Measurements from ENCODE around the gene ROCK1.

ROCK1 gene

DNA sequence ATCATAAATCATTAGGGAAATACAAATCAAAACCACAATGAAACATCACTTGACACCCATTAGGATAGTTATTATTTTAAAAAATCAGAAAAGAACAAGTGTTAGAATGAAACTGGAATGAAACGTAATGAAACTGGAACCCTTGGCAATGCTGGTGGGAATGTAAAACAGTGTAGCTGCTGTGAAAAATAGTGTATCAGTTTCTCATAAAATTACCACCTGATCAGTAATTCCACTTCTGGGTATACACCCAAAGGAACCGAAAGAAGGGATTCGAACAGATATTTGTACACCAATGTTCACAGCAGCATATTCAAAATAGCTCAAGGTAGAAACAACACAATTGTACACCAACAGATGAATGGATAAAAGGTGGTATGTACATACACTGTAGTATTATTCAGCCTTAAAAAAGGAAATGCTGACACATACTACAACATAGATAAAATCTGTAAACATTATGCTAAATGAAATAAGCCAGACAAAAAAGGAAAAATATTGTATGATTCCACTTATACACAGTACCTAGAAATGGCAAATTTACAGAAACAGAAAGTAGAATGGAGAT lies 27.0 kb downstream of the ROCK1 start:
- Mint-ChIP-seq H3K9me3 (peaks cover 12% of the 10 kb centered on the region), H3K27me3 (no peaks in the 10 kb centered on the region), H3K27ac (no peak overlapping the region), H3K4me3 (no peak overlapping the region), H3K4me1 (peaks cover 25% of the 10 kb centered on the region), H3K36me3 (peaks cover 19% of the 10 kb centered on the region)
- CTCF ChIA-PET: no interaction called here
- DNase-seq: no peak

DNA sequence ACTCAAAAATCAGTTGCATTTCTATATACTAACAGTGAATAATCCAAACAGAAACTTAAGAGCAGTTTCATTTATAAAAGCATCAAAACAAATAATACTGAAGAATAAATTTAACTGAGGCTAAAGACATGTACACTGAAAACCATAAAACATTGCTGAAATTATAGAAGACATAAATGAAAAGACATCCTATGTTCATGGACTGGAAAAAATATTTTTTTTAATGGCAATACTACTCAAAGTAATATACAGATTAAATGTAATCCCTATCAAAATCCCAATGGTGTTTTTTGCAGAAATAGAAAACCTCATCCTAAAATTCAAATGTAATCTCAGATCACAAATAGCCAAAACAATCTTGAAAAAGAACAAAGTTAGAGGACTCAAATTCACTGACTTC lies 28.6 kb downstream of the ROCK1 start:
- Mint-ChIP-seq H3K36me3 (peaks cover 19% of the 10 kb centered on the region), H3K27ac (no peak overlapping the region), H3K4me1 (peaks cover 30% of the 10 kb centered on the region), H3K9me3 (peaks cover 12% of the 10 kb centered on the region), H3K27me3 (no peaks in the 10 kb centered on the region), H3K4me3 (no peak overlapping the region)
- CTCF ChIA-PET: no interaction called here
- no peak for DNase-seq

DNA sequence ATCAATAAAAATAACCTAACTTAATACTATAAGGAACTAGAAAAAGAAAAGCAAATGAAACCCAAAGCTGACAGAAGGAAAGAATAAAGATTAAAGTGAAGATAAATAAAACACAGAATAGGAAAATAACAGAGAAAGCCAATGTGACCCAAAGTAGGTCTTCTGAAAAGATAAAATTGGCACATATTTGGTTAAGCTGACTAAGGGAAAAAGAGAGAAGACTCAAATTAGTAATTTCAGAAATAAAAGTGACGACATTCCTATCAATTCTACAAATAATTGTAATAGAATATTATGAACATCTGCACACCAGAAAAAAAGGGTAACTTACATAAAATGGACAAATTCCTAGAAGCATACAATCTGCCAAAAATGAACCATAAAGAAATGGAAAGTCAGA lies 30.2 kb downstream of the ROCK1 start:
- CTCF ChIA-PET: no interaction called here
- Mint-ChIP-seq H3K36me3 (peaks cover 12% of the 10 kb centered on the region), H3K4me3 (no peak overlapping the region), H3K27ac (no peak overlapping the region), H3K27me3 (no peaks in the 10 kb centered on the region), H3K9me3 (peaks cover 7% of the 10 kb centered on the region), H3K4me1 (peaks cover 22% of the 10 kb centered on the region)
- DNase-seq: no peak

DNA sequence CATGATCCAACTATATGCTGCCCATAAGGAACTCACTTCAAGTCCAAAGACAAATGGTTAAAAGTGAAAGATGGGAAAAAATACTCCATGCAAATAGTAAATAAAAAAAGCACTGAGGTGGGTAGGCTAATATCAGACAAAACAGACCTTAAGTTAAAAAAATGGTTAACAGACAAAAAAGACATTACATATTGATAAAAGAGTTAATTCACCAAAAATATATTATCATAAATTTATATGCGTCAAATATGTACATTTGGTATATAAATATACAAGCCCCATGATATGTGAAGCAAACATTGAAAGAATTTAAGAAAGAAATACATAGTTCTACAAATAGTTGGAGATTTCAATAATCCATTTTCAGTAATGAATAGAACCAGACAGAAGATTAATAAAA lies 31.0 kb downstream of the ROCK1 start:
- DNase-seq: no peak
- peaks cover 12% of the 10 kb centered on the region for H3K36me3 Mint-ChIP-seq
- CTCF ChIA-PET: no interaction called here
- H3K9me3 Mint-ChIP-seq: peaks cover 7% of the 10 kb centered on the region
- H3K4me1 Mint-ChIP-seq: peaks cover 22% of the 10 kb centered on the region
- H3K27ac Mint-ChIP-seq: no peak overlapping the region
- no peak overlapping the region for H3K4me3 Mint-ChIP-seq
- no peaks in the 10 kb centered on the region for H3K27me3 Mint-ChIP-seq

DNA sequence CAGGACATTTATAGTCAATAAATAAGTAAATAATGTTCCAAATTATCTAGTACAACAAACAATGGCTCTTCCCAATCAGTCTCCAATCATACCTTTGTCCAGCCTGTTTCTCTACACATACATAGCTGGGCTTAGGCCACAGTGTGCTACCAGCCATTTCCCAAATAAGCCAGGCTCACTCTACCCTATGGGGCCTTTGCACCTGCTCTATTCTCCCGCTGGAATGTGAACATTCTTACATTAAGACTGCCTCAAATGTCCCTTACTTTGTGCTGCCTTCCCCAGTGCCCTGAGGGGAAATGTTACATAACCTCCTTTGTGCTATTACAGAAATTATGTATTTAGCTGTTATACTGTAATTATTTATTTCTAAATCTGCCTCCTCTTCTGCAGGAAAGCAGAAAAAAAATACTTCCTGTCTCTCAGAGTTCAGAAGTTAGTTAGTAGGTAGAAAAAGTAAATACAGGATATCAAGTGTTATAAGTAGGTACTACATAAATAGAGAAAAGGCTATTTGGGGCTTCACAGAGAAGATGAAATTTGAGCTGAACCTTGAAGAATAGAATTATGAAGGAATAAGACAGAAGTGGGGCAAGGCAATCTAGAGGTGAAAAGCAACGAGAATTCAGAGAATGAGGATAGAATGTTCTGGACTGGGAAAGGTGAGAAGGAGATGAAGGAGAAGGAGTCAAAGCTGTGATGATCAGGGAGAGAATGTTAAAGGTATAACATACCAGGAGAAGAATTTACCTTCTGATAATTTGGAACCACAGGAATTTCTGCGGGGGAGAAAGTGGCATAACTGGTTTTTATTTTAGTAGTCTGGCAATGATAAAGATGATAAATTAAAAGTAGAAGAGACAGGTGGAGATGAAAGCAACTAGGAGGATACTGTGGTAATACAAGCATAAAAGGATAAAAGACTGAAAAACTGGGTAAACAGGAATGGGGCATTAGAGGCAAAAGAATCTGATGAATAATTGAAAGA lies 37.0 kb downstream of the ROCK1 start:
- Mint-ChIP-seq H3K9me3 (no peaks in the 10 kb centered on the region), H3K4me3 (no peak overlapping the region), H3K27ac (peak overlapping the region; percentile 16), H3K4me1 (peaks cover 31% of the 10 kb centered on the region), H3K27me3 (no peaks in the 10 kb centered on the region), H3K36me3 (peaks cover 3% of the 10 kb centered on the region)
- CTCF ChIA-PET: no interaction called here
- DNase-seq: no peak

DNA sequence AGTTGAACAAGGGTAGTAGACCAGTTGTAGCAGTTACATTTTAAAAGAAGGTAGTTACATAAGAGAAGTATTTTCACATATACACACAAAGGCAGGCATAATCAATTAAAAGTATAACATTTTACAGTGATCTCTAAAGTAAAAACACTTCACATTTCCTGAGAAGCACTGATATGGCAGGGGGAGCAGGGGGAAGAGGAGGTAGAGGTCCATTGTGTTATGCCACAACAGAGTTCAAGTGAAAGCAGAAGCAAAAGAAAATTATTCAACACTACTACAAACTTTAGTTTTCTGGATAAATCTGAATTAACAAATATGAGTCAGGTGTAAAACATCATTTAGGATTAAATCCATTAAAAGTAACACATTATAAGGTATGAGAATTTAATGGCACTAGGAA lies 38.4 kb downstream of the ROCK1 start:
- no peaks in the 10 kb centered on the region for H3K27me3 Mint-ChIP-seq
- peaks cover 8% of the 10 kb centered on the region for H3K36me3 Mint-ChIP-seq
- CTCF ChIA-PET: no interaction called here
- no peak for DNase-seq
- H3K4me3 Mint-ChIP-seq: no peak overlapping the region
- no peaks in the 10 kb centered on the region for H3K9me3 Mint-ChIP-seq
- H3K4me1 Mint-ChIP-seq: peaks cover 26% of the 10 kb centered on the region
- H3K27ac Mint-ChIP-seq: no peak overlapping the region

DNA sequence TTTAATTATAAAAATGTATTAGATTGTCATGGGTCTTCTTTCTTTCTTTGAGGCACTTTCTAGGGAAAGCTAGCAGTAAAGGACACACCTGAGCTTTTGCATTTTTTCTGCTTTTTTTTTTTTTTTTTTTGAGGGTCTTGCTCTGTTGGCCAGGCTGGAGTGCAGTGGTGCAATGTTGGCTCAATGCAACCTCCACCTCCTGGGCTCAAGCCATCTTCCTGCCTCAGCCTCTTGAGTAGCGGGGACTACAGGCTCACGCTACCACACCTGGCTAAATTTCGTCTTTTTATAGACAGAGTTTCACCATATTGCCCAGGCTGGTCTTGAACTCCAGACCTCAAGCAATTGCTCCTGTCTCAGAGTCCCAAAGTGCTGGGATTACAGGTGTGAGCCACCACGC lies 40.5 kb downstream of the ROCK1 start:
- H3K4me1 Mint-ChIP-seq: peaks cover 26% of the 10 kb centered on the region
- peaks cover 9% of the 10 kb centered on the region for H3K36me3 Mint-ChIP-seq
- no peak overlapping the region for H3K4me3 Mint-ChIP-seq
- CTCF ChIA-PET: interaction anchor here (0.6 kb wide), 1 partner anchor 18 kb away, joined by 3 read pairs; no protein-coding TSS in a partner anchor
- no peaks in the 10 kb centered on the region for H3K27me3 Mint-ChIP-seq
- no peak for DNase-seq
- H3K27ac Mint-ChIP-seq: no peak overlapping the region
- H3K9me3 Mint-ChIP-seq: no peaks in the 10 kb centered on the region

DNA sequence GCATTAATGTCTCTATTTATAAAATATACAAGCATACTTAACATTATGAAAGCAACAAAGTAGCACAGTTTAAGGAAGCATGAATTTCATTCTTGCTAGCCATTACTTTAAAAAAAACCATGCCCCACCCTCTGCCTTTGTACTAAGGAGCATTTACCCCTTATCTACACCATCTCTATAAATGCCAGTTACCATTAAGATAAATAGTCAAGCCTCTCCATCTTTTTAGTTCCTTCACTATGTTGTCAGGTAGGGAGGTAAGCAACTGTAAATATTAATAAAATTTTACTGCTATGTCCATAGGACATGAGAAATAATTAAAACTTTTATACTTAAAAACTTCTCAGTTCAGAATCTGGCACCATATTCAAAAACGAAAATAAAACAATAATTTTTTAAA lies 42.1 kb downstream of the ROCK1 start:
- Mint-ChIP-seq H3K27ac (no peak overlapping the region), H3K4me3 (no peak overlapping the region), H3K36me3 (peaks cover 9% of the 10 kb centered on the region), H3K4me1 (peaks cover 12% of the 10 kb centered on the region), H3K9me3 (no peaks in the 10 kb centered on the region), H3K27me3 (no peaks in the 10 kb centered on the region)
- CTCF ChIA-PET: no interaction called here
- DNase-seq: no peak

DNA sequence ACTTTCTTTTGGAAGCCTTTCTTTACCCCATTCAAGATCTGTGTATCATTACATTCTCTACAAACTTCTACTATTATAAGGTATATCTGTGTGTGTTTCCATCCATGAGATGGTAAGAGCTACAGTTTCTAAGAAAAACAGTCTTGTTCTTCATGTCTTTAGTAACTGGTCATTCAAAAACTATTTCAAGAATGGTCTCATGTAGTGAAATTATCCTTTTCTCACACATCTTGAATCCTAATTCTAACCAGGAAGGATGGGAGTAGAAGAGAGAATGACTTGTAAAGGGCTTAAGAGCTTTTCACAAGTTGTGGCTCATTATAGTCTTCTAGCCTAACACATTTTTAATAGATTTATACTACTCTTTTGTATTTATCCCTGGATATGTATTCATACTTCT lies 47.3 kb downstream of the ROCK1 start:
- no peaks in the 10 kb centered on the region for H3K4me1 Mint-ChIP-seq
- peaks cover 25% of the 10 kb centered on the region for H3K36me3 Mint-ChIP-seq
- H3K27me3 Mint-ChIP-seq: no peaks in the 10 kb centered on the region
- H3K9me3 Mint-ChIP-seq: no peaks in the 10 kb centered on the region
- no peak overlapping the region for H3K27ac Mint-ChIP-seq
- CTCF ChIA-PET: no interaction called here
- DNase-seq: no peak
- no peak overlapping the region for H3K4me3 Mint-ChIP-seq

DNA sequence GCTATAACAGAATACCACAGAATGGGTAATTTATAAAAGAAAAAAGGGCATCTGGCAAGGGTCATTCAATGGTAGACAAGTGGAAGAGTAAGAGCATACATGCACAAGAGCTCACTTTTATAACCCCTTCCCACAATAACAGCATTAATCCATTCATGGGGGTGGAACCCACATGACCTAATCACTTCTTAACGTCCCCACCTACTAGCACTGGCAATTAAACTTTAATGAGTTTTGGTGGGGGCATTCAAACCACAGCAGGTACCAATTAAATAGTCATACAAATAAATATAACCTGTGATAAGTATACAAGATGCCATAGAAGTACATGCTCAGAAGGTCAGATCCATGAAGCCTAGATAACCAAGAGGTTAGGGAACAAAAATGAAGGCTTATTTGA lies 48.6 kb downstream of the ROCK1 start:
- no peak overlapping the region for H3K4me3 Mint-ChIP-seq
- peaks cover 21% of the 10 kb centered on the region for H3K36me3 Mint-ChIP-seq
- no peak for DNase-seq
- H3K9me3 Mint-ChIP-seq: no peaks in the 10 kb centered on the region
- CTCF ChIA-PET: no interaction called here
- no peaks in the 10 kb centered on the region for H3K27me3 Mint-ChIP-seq
- no peaks in the 10 kb centered on the region for H3K4me1 Mint-ChIP-seq
- H3K27ac Mint-ChIP-seq: no peak overlapping the region

DNA sequence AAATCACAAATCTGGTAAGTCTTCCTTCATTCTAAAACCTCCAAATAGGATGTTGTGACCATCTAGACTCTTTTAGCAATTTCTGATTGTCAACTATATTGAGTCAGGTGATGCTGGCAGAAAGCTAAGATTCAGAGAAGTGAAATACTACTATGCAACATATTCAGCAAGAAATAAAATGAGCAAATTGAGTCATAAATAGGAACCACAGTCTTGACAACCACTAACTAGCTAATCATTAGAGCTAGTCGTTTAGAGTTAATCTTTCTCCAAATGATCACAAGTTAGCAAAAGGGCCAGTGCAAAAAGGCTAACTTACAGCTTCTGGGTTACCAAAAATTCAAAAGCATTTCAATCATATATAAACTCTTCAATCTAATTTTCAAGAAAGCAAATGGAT lies 54.5 kb downstream of the ROCK1 start:
- CTCF ChIA-PET: no interaction called here
- no peak overlapping the region for H3K4me3 Mint-ChIP-seq
- H3K27me3 Mint-ChIP-seq: no peaks in the 10 kb centered on the region
- H3K27ac Mint-ChIP-seq: no peak overlapping the region
- no peaks in the 10 kb centered on the region for H3K4me1 Mint-ChIP-seq
- H3K36me3 Mint-ChIP-seq: peaks cover 15% of the 10 kb centered on the region
- H3K9me3 Mint-ChIP-seq: no peaks in the 10 kb centered on the region
- no peak for DNase-seq

DNA sequence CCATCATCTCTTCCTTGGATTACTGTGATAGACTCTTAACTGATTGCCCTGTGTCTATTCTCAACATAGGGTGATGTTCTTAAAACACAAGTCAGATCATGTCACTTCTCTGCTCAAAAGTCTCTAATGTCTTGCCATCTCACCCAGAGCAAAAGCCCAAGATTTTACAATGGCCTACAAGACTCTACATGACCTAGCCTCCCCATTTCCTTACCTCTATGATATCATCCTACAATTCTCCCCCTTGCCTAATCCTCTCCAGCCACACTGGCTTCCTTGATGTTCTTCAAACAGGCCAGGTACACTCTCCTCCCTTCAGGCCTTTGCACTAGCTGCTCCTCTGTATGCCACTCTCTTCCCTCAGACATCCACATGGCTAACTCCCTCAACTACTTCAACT lies 55.1 kb downstream of the ROCK1 start:
- no peaks in the 10 kb centered on the region for H3K27me3 Mint-ChIP-seq
- no peak for DNase-seq
- no peaks in the 10 kb centered on the region for H3K9me3 Mint-ChIP-seq
- no peaks in the 10 kb centered on the region for H3K4me1 Mint-ChIP-seq
- H3K27ac Mint-ChIP-seq: no peak overlapping the region
- CTCF ChIA-PET: no interaction called here
- H3K4me3 Mint-ChIP-seq: no peak overlapping the region
- H3K36me3 Mint-ChIP-seq: peaks cover 10% of the 10 kb centered on the region

DNA sequence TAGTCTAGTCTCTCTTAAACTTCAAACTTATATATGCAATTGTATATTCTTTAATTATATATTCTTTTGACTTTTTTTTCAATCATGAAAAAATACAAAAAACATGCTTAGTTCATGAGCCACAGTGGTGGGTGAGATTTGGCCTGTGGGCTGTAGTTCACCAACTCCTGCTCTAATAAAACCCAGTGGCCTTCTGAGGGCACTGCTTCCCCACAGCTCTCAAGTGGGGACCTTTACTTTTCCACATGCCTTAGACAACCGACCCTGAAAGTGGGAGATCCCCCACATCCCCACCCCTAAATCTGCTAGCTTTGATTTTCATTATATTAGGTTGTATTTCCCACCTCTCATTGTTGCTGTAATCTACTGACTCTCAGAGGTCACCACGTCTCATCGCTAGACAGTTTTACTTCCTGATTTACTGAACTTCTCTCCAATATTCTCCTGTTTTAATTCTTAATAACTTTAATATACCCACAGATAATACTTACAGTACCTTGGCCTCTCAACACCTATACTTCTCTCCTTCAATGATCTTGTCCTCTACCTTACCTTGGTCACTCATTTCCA lies 57.3 kb downstream of the ROCK1 start:
- Mint-ChIP-seq H3K4me3 (no peak overlapping the region), H3K27me3 (no peaks in the 10 kb centered on the region), H3K4me1 (peaks cover 4% of the 10 kb centered on the region), H3K27ac (no peak overlapping the region), H3K9me3 (no peaks in the 10 kb centered on the region), H3K36me3 (peaks cover 5% of the 10 kb centered on the region)
- CTCF ChIA-PET: interaction anchor here (0.6 kb wide), 1 partner anchor 134 kb away, joined by 3 read pairs; no protein-coding TSS in a partner anchor
- no peak for DNase-seq

DNA sequence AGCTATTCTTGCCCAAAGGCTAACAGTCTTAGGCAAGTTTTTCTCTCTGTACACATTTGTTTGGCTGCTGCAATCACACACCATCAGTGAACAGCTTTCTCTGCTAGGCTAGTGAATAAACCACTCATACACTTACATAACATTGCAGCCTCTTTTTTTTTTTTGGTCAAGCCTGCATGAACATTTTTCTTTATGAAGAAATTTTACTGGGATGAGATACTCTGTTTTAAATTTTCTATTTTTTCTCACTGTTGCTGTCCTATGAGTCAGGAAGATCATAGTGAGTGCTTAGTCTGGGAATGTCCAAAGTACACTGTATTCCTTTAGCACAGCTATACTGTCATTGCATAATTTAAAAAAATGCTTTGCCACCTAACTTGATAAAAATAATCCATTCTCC lies 58.5 kb downstream of the ROCK1 start:
- no peak overlapping the region for H3K27ac Mint-ChIP-seq
- no peaks in the 10 kb centered on the region for H3K27me3 Mint-ChIP-seq
- no peak for DNase-seq
- H3K4me1 Mint-ChIP-seq: peaks cover 5% of the 10 kb centered on the region
- CTCF ChIA-PET: interaction anchor here (0.5 kb wide), 1 partner anchor 18 kb away, joined by 3 read pairs; no protein-coding TSS in a partner anchor
- no peaks in the 10 kb centered on the region for H3K9me3 Mint-ChIP-seq
- peaks cover 6% of the 10 kb centered on the region for H3K36me3 Mint-ChIP-seq
- H3K4me3 Mint-ChIP-seq: no peak overlapping the region

DNA sequence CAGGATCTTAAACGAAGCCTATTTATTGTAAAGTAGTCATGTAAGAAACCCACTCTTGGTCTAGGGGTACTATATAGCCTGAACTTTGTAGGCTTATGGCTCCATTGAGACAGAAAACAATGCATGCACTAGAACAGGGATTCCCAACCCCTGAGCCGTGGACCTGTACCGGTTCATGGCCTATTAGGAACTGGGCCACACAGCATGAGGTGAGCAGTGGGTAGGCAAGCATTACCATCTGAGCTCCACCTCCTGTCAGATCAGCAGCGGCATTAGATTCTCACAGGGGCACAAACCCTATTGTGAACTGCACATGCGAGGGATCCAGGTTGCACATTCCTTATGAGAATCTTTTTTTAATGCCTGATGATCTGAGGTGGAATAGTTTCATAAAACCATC lies 59.2 kb downstream of the ROCK1 start:
- peaks cover 9% of the 10 kb centered on the region for H3K36me3 Mint-ChIP-seq

More for the DNA sequence above, 59.2 kb downstream of the ROCK1 start:
- CTCF ChIA-PET: interaction anchor here (0.5 kb wide), 1 partner anchor 18 kb away, joined by 3 read pairs; no protein-coding TSS in a partner anchor
- no peaks in the 10 kb centered on the region for H3K9me3 Mint-ChIP-seq
- H3K4me1 Mint-ChIP-seq: peaks cover 5% of the 10 kb centered on the region
- H3K27ac Mint-ChIP-seq: no peak overlapping the region
- no peak for DNase-seq
- no peak overlapping the region for H3K4me3 Mint-ChIP-seq
- no peaks in the 10 kb centered on the region for H3K27me3 Mint-ChIP-seq
